Activated CD8-positive, alpha-beta memory T cell treated with anti-CD3 and anti-CD28 coated beads, Interleukin-2, amount 10 ng/mL, durations not matched to agents 7 days and 5 days (primary cell): Measurements from ENCODE around the gene LITAFD. TPM values are rescaled to one million over a fixed set of nuclear protein-coding genes. Genes with fewer than 3 reads are reported as not detected.
"Not testable (repeated sequence)": the region's sequence is repeated elsewhere in the genome, so short reads cannot be mapped to it uniquely, and the experiment has no call there.

ENCODE experiments used
- ATAC-seq: fragments of 150-1000 bp; cut with Tn5 transposase; one replicate; pipeline ENCODE4 v1.10.0; 2021; ENCODE audit warnings: moderate library complexity
- CTCF ChIA-PET: fragments of 350-600 bp; sonication (Branson Sonifier 250); formaldehyde crosslinking; loops from one replicate; lab custom pipeline; 2021; ENCODE audit warnings: antibody characterized with exemption; lab: Charles Lee
- DNase-seq: peaks from one replicate; pipeline ENCODE4 v3.0.0-alpha.2; 2020
- H3K27ac Mint-ChIP-seq: one replicate; pipeline ENCODE4 v1.8.0; 2021; ENCODE audit warnings: mild to moderate bottlenecking, mixed read lengths
- H3K27me3 Mint-ChIP-seq: one replicate; pipeline ENCODE4 v1.8.0; 2021; ENCODE audit warnings: mixed read lengths
- H3K36me3 Mint-ChIP-seq: one replicate; pipeline ENCODE4 v1.8.0; 2021; ENCODE audit warnings: mild to moderate bottlenecking, mixed read lengths
- H3K4me1 Mint-ChIP-seq: one replicate; pipeline ENCODE4 v1.8.0; 2021; ENCODE audit warnings: mixed read lengths
- H3K4me3 Mint-ChIP-seq: one replicate; pipeline ENCODE4 v1.8.0; 2021; ENCODE audit warnings: mild to moderate bottlenecking, moderate library complexity, mixed read lengths
- H3K9me3 Mint-ChIP-seq: one replicate; pipeline ENCODE4 v1.8.0; 2022; ENCODE audit warnings: low read depth, mixed read lengths
- total RNA-seq, 2 experiments: library from RNA; stranded (reverse); gene quantifications; one replicate each; pipeline ENCODE4 v1.2.3, GENCODE V29; 2021

The LITAFD gene
- total RNA-seq, result not detected

DNA sequence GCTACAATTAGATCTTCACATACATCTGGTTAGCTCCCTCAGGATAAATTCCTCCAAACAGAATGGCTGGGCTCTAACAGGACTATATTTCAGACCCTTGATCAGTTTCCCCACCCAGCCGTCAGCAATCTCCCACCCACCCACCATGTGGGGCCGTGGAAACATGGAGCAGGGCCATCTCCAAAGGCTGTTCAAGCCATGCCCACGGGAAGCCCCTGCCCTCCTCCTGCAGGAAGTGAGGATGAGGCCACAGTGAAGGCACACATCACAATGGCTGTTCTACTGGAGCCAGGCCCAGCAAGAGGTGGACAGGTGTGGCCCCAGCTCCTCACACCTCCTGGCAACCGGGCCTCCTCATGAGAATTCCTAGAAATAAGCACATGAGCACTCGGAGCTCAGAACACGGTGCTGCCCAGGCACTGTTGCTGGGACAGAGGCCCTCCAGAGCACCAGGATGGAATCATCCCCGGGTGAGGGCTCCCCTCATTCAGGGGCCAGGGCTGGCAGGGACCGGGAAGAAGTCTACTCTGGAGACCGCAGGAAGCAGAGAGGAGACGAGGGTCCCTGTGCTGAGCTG lies at the start of gene LITAFD:
LITAFD (plus strand) TSS at position 311 of the 577 bp plus-strand sequence. CDS start 2,005 bp downstream, outside the sequence.
- Mint-ChIP-seq H3K36me3 (no peaks in the 10 kb centered on the region), H3K27me3 (peaks cover 8% of the 10 kb centered on the region), H3K4me1 (peaks cover 34% of the 10 kb centered on the region), H3K9me3 (no peaks in the 10 kb centered on the region), H3K27ac (no peak within 1 kb of the TSS), H3K4me3 (no peak within 1 kb of the TSS)
- no peak for ATAC-seq
- CTCF ChIA-PET, result interaction anchor here (1.1 to 5.2 kb wide), 5 partner anchors 8 to 315 kb away, joined by 4 to 67 read pairs (median 4); partner anchors contain the start of gene CARHSP1
- DNase-seq, result no peak

DNA sequence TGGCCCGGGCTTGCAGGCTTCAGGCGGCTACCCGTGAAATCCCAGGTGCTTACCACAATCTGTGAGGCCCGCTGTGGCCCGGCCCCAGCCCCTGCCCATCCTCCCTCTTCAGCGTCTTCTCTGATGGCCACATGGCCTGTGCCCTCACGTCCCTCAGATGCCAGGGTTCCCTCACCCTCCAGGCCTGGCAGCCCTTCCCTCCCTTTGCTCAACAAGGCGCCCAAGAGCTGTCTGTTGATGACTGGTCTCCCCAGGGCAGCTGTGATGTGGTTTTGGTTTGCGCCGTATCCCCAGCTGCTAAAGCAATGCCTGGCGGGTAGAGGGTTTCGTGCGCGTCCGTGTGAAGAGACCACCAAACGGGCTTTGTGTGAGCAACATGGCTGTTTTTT lies 49.4 kb upstream of the LITAFD start:
- Mint-ChIP-seq H3K36me3 (peaks cover 35% of the 10 kb centered on the region), H3K27me3 (no peaks in the 10 kb centered on the region), H3K27ac (peak overlapping the region; percentile 20), H3K4me1 (peaks cover 11% of the 10 kb centered on the region), H3K9me3 (no peaks in the 10 kb centered on the region), H3K4me3 (no peak overlapping the region)
- CTCF ChIA-PET, result no interaction called here
- no peak for ATAC-seq
- no peak for DNase-seq

DNA sequence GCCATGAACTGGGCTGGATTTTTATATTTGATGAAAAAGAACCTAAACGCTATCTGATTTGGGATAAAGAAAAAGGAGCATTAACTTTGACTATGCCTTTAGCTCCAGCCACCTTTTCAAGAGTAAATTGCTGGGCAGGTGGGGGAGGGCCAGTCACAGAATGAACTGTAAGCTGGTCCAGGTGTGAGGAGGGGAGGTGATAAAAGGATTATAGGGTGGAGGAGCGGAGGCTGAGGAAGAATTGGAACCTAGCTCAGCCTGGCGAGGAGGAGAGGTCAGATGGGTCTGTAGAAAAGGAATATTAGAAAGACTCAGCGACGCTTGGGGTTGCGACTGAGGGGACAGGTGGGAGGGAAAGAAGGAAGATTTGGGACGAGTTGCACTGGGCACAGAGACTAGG lies 45.4 kb upstream of the LITAFD start:
- CTCF ChIA-PET, H3K36me3 Mint-ChIP-seq, H3K4me3 Mint-ChIP-seq, H3K4me1 Mint-ChIP-seq, H3K9me3 Mint-ChIP-seq, H3K27me3 Mint-ChIP-seq, H3K27ac Mint-ChIP-seq, ATAC-seq, DNase-seq: not testable (repeated sequence)

DNA sequence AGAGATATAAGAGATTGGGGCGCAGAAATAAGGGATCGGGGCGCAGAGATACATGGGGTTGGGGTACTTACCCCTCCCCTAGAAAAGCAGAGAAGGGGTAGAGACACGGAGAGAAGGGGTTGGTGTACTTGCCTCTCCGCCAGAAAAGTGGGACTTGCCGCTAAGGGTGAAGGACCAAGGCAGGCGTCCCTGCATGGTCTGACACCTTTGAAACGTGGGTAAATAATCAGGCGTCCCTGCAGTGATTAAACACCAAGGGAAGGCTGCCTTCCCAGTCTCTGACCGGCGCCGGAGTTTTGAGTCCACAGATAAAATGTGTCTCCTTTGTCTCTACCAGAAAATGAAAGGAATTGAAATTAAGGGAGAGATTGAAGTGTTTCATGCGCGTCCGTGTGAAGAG lies 44.6 kb upstream of the LITAFD start:
- DNase-seq, H3K9me3 Mint-ChIP-seq, H3K4me1 Mint-ChIP-seq, CTCF ChIA-PET, H3K36me3 Mint-ChIP-seq, H3K27me3 Mint-ChIP-seq, ATAC-seq, H3K4me3 Mint-ChIP-seq, H3K27ac Mint-ChIP-seq: not testable (repeated sequence)

DNA sequence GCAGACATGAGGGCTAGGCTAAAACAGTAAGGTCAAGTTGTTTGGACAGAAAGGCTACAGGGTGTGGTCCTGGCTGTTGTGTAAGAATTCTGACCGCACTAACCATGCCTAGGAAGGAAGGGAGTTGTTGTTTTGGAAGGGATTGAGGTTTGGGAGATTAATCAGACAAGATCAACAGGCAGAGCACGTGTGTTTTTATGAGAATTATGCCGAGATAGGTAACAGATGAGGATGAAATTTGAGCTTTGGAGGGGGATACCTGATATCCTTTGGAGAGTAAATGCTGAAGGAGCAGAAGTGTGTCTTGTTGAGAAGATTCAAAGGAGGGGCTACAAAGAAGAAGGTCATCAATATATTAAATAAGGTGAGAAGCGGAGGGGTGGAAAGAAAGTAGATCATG lies 40.1 kb upstream of the LITAFD start:
- H3K27ac Mint-ChIP-seq, H3K27me3 Mint-ChIP-seq, CTCF ChIA-PET, H3K4me3 Mint-ChIP-seq, H3K4me1 Mint-ChIP-seq, DNase-seq, H3K9me3 Mint-ChIP-seq, ATAC-seq, H3K36me3 Mint-ChIP-seq: not testable (repeated sequence)

DNA sequence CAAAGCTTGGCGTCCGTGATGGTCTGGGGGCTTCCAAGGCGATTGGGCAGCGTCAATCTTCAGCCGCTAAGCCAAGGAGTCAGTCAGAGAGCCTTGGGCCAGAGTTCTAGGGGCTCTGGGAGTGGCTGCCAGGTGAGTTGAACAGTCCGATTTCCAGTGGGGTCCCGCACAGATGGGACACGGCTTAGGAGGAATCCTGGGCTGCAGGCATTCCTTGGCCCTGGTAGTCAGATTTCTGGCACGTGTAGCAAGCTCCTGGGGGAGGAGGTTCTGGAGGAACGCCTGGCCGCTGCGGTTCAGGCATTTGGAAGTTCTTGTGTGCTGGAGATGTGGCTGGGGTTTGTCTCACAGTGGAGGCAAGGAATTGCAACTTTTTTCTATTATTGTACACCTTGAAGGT lies 38.9 kb upstream of the LITAFD start:
- H3K27me3 Mint-ChIP-seq, H3K9me3 Mint-ChIP-seq, H3K27ac Mint-ChIP-seq, H3K4me3 Mint-ChIP-seq, DNase-seq, ATAC-seq, H3K36me3 Mint-ChIP-seq, CTCF ChIA-PET, H3K4me1 Mint-ChIP-seq: not testable (repeated sequence)

DNA sequence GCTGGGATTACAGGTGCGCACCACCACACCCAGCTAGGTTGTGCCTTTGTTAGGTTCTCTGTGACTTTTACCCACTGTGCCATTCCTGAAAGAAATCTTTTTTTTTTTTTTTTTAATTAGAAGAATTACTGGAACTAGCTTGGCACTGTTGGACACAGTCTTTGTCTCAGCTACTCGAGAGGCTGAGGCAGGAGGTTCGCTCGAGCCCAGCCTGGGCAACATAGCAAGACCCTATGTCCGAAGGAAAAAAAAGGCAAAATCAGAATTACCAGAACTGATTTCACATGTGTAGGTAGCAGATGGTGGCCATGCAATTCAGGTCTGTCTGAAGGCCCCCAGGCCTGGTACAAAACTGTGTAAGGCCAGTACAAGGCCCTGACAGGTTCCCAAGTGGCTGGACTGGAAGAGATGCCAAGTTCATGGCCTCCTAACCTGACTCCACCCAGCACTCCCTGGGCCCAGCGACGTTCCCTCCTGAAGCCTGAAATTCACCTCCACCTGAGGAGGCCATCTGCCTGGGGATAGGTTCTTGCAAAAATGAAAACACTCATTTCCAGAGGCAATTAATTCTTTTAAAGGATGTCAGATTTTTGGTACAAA lies 36.4 kb upstream of the LITAFD start:
- DNase-seq (no peak), ATAC-seq (no peak)
- H3K4me1 Mint-ChIP-seq, result peaks cover 12% of the 10 kb centered on the region
- no peak overlapping the region for H3K27ac Mint-ChIP-seq
- H3K36me3 Mint-ChIP-seq, result peaks cover 16% of the 10 kb centered on the region
- CTCF ChIA-PET, result interaction anchor here (0.7 kb wide), 1 partner anchor 54 kb away, joined by 3 read pairs; no protein-coding TSS in a partner anchor
- H3K9me3 Mint-ChIP-seq, result no peaks in the 10 kb centered on the region
- H3K4me3 Mint-ChIP-seq, result no peak overlapping the region
- H3K27me3 Mint-ChIP-seq, result no peaks in the 10 kb centered on the region

DNA sequence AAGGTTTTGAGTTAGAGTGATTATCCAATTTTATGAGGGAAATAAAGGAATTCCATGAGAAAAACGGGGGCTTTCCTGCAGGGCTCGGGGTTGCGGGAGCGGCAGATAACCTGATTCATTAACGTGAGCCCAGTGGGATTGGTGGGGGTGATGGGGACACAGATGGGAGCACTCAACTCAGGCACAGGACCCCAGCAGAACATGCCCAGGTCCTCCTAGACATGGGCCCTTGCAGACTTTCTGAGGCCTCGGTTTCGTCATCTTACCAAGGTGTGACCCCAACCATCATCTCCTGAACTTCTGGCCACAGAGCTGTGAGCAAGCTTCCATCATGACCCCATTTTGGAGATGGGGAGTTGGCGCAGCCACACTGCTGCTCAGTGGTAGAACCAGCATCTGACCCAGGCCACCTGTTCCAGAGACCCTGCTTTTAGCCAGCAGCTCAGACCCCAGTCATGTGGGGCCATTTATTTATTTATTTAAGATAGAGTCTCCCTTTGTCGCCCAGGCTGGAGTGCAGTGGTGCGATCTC lies 35.7 kb upstream of the LITAFD start:
- no peak for DNase-seq
- H3K9me3 Mint-ChIP-seq, result no peaks in the 10 kb centered on the region
- H3K4me1 Mint-ChIP-seq, result peaks cover 15% of the 10 kb centered on the region
- peaks cover 19% of the 10 kb centered on the region for H3K36me3 Mint-ChIP-seq
- CTCF ChIA-PET, result no interaction called here
- no peak overlapping the region for H3K4me3 Mint-ChIP-seq
- no peak overlapping the region for H3K27ac Mint-ChIP-seq
- ATAC-seq, result no peak
- no peaks in the 10 kb centered on the region for H3K27me3 Mint-ChIP-seq

DNA sequence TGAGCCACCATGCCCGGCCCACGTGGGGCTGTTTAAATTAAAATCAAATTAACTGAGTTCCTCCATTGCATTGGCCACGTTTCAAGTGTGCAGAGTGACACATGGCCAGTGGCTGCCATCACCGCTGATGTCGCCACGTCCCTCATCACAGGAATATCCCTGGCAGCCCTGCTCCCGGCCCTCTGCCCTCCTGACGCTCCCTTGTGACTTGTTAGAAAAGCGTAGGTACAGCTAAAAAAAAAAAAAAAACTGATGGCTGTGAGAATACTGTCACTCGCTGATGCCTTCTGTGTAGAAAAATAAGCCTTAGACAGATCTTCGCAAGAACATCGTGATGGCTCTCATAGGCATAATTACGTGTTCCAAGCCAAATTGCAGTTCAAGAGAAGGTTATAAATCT lies 35.0 kb upstream of the LITAFD start:
- CTCF ChIA-PET, result no interaction called here
- Mint-ChIP-seq H3K4me1 (peaks cover 18% of the 10 kb centered on the region), H3K27ac (no peak overlapping the region), H3K4me3 (no peak overlapping the region), H3K9me3 (no peaks in the 10 kb centered on the region), H3K36me3 (peaks cover 20% of the 10 kb centered on the region), H3K27me3 (no peaks in the 10 kb centered on the region)
- ATAC-seq, result no peak
- DNase-seq, result no peak

DNA sequence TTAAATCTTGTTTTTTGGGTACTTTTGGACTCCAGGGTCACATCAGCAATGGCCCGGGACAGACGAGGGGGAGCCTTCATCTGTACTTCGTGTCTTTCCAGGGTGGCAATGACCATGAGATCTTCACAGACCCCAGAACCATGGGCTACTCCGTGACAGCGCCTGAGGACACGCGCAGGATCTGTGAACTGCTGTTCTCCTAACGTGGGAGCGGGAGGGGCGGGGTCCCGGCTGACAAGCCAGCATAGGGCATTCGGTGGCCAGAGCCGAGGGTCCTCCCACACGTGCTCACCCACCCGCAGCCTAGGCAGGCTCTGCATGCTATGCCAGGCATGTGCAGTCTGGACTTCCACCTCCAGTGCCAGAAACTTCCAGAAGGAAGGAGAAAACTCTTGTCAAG lies 34.5 kb upstream of the LITAFD start:
- DNase-seq (no peak), ATAC-seq (no peak)
- CTCF ChIA-PET, result no interaction called here
- Mint-ChIP-seq H3K9me3 (no peaks in the 10 kb centered on the region), H3K4me1 (peaks cover 18% of the 10 kb centered on the region), H3K36me3 (peaks cover 21% of the 10 kb centered on the region), H3K27ac (no peak overlapping the region), H3K27me3 (no peaks in the 10 kb centered on the region), H3K4me3 (no peak overlapping the region)

DNA sequence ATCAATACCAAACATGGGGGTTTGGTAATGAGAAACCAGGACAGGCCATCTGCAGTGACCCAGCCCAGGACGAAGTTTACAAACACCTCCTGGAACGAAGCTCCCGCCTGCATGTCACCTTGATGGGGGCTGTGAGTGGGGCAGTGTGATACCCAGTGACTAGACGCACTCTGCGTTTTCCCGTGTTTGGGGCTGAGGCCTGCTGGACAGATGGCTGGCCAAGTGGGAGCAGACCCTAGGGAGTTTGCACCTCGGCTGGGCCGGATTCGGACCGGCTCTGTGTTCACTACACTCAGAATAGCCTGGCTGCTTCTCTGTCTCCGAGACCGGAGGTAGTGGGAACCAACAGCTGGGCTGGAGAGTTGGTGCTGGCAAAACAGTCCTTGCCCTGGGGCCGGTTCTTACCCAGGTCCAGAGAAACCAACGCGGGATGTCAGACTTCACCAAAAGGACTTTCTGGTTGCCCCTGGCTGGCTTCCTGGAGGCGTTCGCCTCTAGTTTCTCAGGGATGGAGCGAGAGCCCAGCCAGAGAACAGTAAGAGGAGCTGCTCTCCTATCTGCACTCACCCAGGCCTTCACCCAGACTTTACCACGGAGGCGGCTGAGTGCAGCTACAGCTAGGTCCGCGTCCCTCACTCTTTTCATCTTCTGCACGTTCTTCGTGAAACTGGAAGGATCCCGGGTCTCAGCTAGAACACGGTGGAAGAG lies 33.8 kb upstream of the LITAFD start:
- ATAC-seq (no peak), DNase-seq (no peak)
- Mint-ChIP-seq H3K27ac (no peak overlapping the region), H3K27me3 (no peaks in the 10 kb centered on the region), H3K4me3 (no peak overlapping the region), H3K4me1 (peaks cover 23% of the 10 kb centered on the region), H3K9me3 (no peaks in the 10 kb centered on the region), H3K36me3 (peaks cover 27% of the 10 kb centered on the region)
- CTCF ChIA-PET, result no interaction called here

DNA sequence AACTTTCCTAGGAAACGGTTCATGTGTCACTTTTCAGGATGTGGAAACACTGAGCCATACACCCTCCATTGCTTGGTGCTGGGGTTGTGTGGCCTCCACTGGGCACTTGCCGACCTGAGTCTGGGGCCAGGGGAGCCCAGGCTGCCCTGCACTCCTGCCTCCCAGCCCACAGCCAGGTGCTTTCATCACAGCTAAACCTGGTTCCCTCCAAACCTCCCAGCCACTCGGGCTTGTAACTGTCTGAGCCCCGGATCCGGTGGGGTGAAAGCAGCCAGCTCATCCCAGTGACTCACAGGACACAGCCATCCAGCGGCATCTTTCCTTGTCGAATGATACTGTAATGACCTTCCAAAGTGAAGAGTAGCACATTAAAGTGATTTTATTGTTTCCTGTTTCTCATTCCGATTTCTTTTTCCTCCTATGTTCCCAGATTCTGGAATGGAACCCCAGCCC lies 33.2 kb upstream of the LITAFD start:
- CTCF ChIA-PET, result no interaction called here
- H3K36me3 Mint-ChIP-seq, result peaks cover 29% of the 10 kb centered on the region
- no peaks in the 10 kb centered on the region for H3K27me3 Mint-ChIP-seq
- no peak overlapping the region for H3K4me3 Mint-ChIP-seq
- peak overlapping the region; percentile 35 for H3K27ac Mint-ChIP-seq
- peaks cover 28% of the 10 kb centered on the region for H3K4me1 Mint-ChIP-seq
- DNase-seq (no peak), ATAC-seq (no peak)
- no peaks in the 10 kb centered on the region for H3K9me3 Mint-ChIP-seq

DNA sequence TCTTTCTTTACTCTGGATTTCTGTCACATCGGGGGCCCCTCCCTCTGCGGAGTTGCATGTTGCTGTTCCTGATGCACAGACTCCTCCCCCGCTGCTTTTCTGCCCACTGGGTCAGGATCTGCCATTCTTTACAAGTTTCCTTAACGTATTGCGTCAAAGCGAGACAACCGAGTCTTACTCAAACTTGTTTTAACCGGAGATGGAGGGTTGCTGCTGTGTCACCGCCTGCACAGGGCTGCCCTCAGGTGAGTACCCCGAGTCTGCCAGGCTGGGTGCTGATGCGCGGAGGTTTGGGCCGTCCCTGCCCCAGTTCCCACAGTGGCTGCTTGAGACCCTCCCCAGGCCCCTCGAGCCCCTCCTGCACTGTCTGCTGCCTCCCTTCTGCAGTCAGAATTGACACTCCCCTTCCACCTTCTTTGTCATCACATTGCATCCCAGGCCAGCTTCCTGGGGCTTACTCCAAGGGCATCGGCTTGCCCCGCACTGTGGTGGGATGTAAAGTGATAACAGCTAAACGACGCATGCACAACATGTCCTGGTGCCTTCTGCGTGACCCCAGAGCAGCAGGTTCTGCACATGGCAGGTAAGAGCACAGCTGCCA lies 32.6 kb upstream of the LITAFD start:
- no peaks in the 10 kb centered on the region for H3K9me3 Mint-ChIP-seq
- peaks cover 29% of the 10 kb centered on the region for H3K36me3 Mint-ChIP-seq
- H3K4me1 Mint-ChIP-seq, result peaks cover 33% of the 10 kb centered on the region
- ATAC-seq (no peak), DNase-seq (peak; percentile 39)
- no peaks in the 10 kb centered on the region for H3K27me3 Mint-ChIP-seq
- CTCF ChIA-PET, result interaction anchor here (1.6 kb wide), 1 partner anchor 21 kb away, joined by 4 read pairs; no protein-coding TSS in a partner anchor
- H3K27ac Mint-ChIP-seq, result peak overlapping the region; percentile 71
- H3K4me3 Mint-ChIP-seq, result no peak overlapping the region
